ENCODE measurements around the gene MAP3K5. TPM values are rescaled to one million over a fixed set of nuclear protein-coding genes. Genes with fewer than 3 reads are reported as not detected.

MAP3K5 gene
- total and polyA plus RNA-seq, 2 of the 8 experiments (the other 6 are each of a cell fraction or from before 2014, with no cell fraction given): 0.63 to 2.6 TPM

- H3K79me2 ChIP-seq (ENCODE audit: control insufficient read depth in 1 of 2, insufficient read depth in 2 of 2, low read length in 2 of 2): no peaks in the 10 kb centered on the region
- H2BK20ac ChIP-seq (ENCODE audit: low read length): no peak overlapping the region
- no peak overlapping the region for H3K27ac ChIP-seq (ENCODE audit: low read depth, low read length)
- POLR2A ChIA-PET (ENCODE audit: partially characterized antibody): no interaction called here
- 98% methylated on average over 2 of the region's 2 CpGs; no CpG with 5 or more reads in 1 of the 2 experiments for WGBS, 2 experiments (ENCODE audit: extremely low coverage in 1 of 2, insufficient coverage in 1 of 2, insufficient read length in 1 of 2, insufficient replicate concordance in 2 of 2, low coverage in 1 of 2, low lambda C conversion rate in 2 of 2, missing lambda C conversion rate in 1 of 2)
- H3K23me2 ChIP-seq (ENCODE audit: low read depth, low read length): no peaks in the 10 kb centered on the region
- H3K56ac ChIP-seq (replicated peaks; ENCODE audit: insufficient read length, low read depth, low read length): no peak overlapping the region
- no peak overlapping the region for H3K14ac ChIP-seq (ENCODE audit: insufficient read length)
- H3K4ac ChIP-seq (replicated peaks; ENCODE audit: insufficient read length, low read depth, low read length): no peak overlapping the region
- no peak overlapping the region for H4K5ac ChIP-seq (ENCODE audit: insufficient read length, low read depth, low read length)
- no peak overlapping the region for H3K9ac ChIP-seq (replicated peaks in 1 of 4; ENCODE audit: extremely low read depth in 1 of 4, low read depth in 3 of 4, low read length in 3 of 4)
- FAIRE-seq: no peak
- CTCF ChIA-PET (ENCODE audit: partially characterized antibody): no interaction called here
- peaks cover 3 to 8% (median 4%) of the 10 kb centered on the region in 4 experiments; a peak in 5 of 7 replicates for H3K4me1 ChIP-seq (replicated peaks in 1 of 4; ENCODE audit: control insufficient read depth in 3 of 4, insufficient read depth in 4 of 4, low read length in 3 of 4)
- H3K4me3 ChIP-seq (ENCODE audit: extremely low read depth in 1 of 4, insufficient read depth in 2 of 4, low read depth in 3 of 4, low read length in 4 of 4): no peak overlapping the region
- no peak overlapping the region; the same call in 1 of the 2 replicates for H2BK12ac ChIP-seq (ENCODE audit: low read depth, low read length)
- no peak overlapping the region for H2BK15ac ChIP-seq (ENCODE audit: low read length)
- H4K8ac ChIP-seq (ENCODE audit: extremely low read depth, insufficient read depth, low read length): no peak overlapping the region
- no peaks in the 10 kb centered on the region; a peak in 1 of 4 replicates for H3K9me3 ChIP-seq (ENCODE audit: insufficient read depth in 2 of 2, low read depth in 1 of 2, low read length in 1 of 2)
- no peak overlapping the region for H2AFZ ChIP-seq (ENCODE audit: low read length)
- TF ChIP-seq CBX8 (IDR thresholded peaks at IDR 0.05; ENCODE audit: borderline replicate concordance, low read depth, low read length): no peak
- TF ChIP-seq E2F6 (IDR thresholded peaks at IDR 0.05): no peak
- no peak for TF ChIP-seq TBP (IDR thresholded peaks at IDR 0.05; ENCODE audit: low read depth, low read length)
- DNase-seq (ENCODE audit: low read depth in 1 of 2, low spot score in 2 of 2): no peak
- no peaks in the 10 kb centered on the region for H3K36me3 ChIP-seq (ENCODE audit: control insufficient read depth in 2 of 4, insufficient read depth in 4 of 4, low read length in 3 of 4)
- H3K18ac ChIP-seq (ENCODE audit: extremely low read depth, low read length): no peak overlapping the region
- H3K27me3 ChIP-seq (replicated peaks in 1 of 4; ENCODE audit: control insufficient read depth in 3 of 4, extremely low read depth in 1 of 4, insufficient read depth in 3 of 4, low read length in 3 of 4): no peaks in the 10 kb centered on the region
- no peak overlapping the region for H4K91ac ChIP-seq (replicated peaks; ENCODE audit: insufficient read length, low read length)
- H3K4me2 ChIP-seq (ENCODE audit: insufficient read depth in 1 of 2, low read depth in 2 of 2, low read length in 2 of 2): no peak overlapping the region
- no peaks in the 10 kb centered on the region for H4K20me1 ChIP-seq (replicated peaks in 1 of 2; ENCODE audit: control insufficient read depth in 1 of 2, insufficient read depth in 2 of 2, low read length in 2 of 2)
- no peak overlapping the region for H3K23ac ChIP-seq (ENCODE audit: insufficient read length)
- H3K79me1 ChIP-seq (ENCODE audit: low read depth, low read length): no peaks in the 10 kb centered on the region
- H2AK5ac ChIP-seq (ENCODE audit: low read depth, low read length): no peak overlapping the region
- no peak overlapping the region for H2BK120ac ChIP-seq (replicated peaks; ENCODE audit: low read depth, low read length)
- no peak overlapping the region for H2BK5ac ChIP-seq (ENCODE audit: low read depth, low read length)
Measured at GRCh38 chr6:136775548-136775947, 16.7 kb downstream of the MAP3K5 start.

All from H1 (cell line).